ENCODE measurements around the gene ARID1B.

- TF ChIP-seq CTCF (IDR thresholded peaks at IDR 0.05; ENCODE audit: low read length) (no peak), EZH2 (optimal IDR thresholded peaks at IDR 0.05; ENCODE audit: low read depth, low read length) (no peak)
Measured at GRCh38 chr6:156839129-156839528, 62.0 kb downstream of the ARID1B start.

All from MM.1S (cell line).